Measurements from ENCODE around the gene RALGAPB.

The RALGAPB gene

GRCh38 chr20:38616457-38616856 is 143.8 kb downstream of the RALGAPB start:
- no peak for DNase-seq

- peak; percentile 31 for DNase-seq
Observed at GRCh38 chr20:38617011-38617829, 144.6 kb downstream of the RALGAPB start.

GRCh38 chr20:38617830-38618196 is 145.2 kb downstream of the RALGAPB start:
- no peak for DNase-seq

GRCh38 chr20:38620441-38620840 is 147.8 kb downstream of the RALGAPB start:
- no peak for DNase-seq

- DNase-seq: no peak
Observed at GRCh38 chr20:38623061-38623460, 150.4 kb downstream of the RALGAPB start.

GRCh38 chr20:38624084-38624483 is 151.4 kb downstream of the RALGAPB start:
- no peak for DNase-seq

- no peak for DNase-seq
Observed at GRCh38 chr20:38625896-38626295, 153.3 kb downstream of the RALGAPB start.

GRCh38 chr20:38626921-38627659 is 154.4 kb downstream of the RALGAPB start:
- DNase-seq: no peak

Measured in fibroblast of skin of abdomen (primary cell).